TTC549 (cell line): ENCODE data around the gene PLCG2.
"Not testable (repeated sequence)": the region's sequence is repeated elsewhere in the genome, so short reads cannot be mapped to it uniquely, and the experiment has no call there.

Source experiments
- FAIRE-seq: peaks from 2 replicates; lab custom pipeline; 2012; peaks lifted over from hg19 to GRCh38; lab: Jason Lieb, UNC

The PLCG2 gene

DNA sequence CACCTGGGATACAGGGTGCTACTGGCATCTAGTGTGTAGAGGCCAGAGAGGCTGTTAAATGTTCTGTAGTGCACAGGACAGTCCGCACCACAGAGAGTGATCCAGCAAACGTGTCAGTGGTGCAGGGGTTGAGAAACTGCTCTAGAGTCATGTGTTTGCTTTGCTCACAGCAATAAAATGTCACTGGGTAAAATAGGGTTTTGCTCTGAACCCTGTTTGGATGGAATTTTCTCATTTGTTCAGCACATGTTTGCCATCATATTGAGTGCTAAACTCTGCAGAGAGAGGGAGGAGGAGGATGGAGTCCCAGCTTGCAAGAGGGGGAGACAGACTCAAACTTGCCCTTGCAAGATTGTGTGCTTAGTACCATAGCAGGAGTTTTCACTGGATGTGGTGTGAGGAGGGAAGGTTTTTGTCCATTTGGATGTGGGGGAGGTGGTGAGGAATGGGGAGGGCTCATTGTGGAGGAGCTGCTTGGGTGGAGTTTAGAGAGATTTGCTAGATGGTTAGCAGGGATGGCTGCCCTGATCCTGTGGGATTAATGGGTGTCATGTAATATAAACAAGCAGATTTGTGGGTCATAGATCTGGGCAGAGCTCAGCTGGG is 11.8 kb downstream of the PLCG2 start:
- no peak for FAIRE-seq

DNA sequence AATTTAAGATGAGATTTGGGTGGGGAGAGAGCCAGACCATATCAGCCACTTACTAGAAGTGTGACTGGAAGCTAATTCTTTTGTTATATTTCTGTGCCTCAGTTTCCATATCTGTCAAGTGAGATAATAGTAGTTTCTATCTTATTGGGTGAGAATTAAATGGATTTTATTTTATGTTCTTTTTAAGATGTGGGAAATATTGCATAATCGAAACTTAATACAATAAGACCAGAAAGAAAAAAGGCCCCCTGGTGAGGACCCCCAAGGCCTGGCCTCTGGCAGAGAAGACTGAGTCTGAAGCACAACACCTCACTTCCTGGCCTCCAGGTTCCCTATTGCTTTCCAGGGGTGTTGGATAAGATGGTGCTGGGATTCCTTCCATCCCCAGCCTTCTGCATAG is 13.7 kb downstream of the PLCG2 start:
- FAIRE-seq: no peak

DNA sequence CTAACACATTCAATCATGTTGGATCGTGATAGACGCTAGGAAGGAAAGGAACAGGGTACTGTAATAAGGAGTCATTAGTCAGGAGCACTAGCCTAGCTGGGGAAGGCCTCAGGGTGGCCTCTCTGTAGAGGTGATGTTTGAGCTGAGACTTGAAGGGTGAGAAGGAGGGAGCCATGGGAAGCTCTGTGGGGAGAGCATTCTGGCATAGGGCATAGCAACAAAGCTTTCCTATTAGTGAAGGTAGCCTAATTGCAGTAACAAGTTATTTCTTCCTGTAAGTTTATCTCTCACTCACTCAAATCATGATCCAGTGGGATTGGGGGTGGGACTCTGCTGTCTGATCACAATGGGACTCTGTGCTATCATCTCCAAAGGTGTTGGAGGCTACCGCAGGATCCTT is 16.1 kb downstream of the PLCG2 start:
- no peak for FAIRE-seq

DNA sequence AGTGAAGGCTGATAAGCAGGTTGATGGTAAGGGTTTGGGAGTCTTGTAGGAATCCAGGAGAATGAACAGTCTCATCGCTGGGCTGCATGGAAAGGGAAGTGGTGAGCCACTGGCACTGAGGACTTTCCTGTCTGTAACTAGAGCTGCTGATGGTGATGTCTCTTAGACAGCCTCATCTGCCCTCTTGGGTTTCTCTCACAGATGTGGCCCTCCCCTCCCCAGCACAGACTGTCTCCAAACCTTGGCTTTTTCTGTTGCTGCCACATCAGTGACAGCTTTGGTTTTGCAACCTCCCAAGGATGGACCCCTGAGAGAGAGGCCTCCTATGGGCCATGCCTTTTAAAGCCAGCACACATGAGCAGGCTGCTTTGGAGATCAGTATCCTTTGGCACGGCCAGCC is 16.9 kb downstream of the PLCG2 start:
- FAIRE-seq: no peak

DNA sequence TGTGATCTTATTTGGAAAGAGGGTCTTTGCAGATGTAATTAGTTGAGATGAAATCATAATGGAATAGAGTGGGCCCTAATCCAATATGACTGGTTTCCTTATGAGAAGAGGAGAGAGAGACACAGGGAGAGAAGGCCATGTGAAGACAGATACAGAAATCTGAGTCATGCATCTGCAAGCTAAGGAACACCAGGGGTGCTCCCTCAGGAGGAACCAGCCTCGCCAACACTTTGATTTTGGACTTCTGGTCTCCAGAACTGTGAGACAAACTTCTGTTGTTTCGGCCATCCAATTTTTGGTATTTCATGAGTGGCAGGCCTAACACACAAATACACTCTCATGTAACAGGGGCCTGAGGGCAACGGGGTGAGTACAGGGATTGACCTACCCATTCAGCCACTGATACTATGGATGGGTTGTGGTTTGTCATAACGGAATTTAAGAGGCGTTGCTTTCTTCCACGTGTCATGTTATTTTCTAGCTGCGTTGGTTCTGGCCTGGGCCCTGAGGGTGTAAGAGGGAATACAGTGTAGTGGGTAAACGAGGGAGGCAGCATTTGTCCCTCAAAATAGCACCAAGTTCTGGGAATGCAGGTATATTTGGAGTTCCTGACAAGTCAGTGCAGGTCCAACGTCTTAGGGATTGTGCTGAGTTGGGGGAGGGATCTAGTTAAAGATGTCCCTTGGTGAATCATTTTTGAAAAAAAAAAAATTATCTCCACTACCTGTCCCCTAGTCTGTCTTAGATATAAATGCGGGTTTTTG is 17.7 kb downstream of the PLCG2 start:
- FAIRE-seq: no peak

DNA sequence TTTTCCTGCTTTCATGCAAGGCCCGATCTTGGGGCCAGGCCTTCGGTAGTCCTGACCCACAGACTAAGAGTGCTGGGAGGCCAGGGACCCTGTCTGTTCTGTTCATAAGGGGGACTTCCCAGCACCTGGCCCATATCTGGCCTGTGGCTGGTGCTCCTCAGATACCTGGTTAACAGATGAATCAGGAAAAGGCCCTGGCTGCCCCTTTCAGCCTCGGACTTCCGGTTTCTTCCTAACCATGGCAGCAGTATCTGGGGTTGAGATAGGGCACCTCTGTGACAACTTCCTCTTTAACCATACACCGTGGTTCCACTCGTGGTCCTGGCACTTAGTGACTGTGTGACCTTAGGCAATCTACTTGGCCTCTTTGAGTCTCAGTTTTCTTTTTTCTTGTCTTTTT is 18.4 kb downstream of the PLCG2 start:
- FAIRE-seq: no peak

DNA sequence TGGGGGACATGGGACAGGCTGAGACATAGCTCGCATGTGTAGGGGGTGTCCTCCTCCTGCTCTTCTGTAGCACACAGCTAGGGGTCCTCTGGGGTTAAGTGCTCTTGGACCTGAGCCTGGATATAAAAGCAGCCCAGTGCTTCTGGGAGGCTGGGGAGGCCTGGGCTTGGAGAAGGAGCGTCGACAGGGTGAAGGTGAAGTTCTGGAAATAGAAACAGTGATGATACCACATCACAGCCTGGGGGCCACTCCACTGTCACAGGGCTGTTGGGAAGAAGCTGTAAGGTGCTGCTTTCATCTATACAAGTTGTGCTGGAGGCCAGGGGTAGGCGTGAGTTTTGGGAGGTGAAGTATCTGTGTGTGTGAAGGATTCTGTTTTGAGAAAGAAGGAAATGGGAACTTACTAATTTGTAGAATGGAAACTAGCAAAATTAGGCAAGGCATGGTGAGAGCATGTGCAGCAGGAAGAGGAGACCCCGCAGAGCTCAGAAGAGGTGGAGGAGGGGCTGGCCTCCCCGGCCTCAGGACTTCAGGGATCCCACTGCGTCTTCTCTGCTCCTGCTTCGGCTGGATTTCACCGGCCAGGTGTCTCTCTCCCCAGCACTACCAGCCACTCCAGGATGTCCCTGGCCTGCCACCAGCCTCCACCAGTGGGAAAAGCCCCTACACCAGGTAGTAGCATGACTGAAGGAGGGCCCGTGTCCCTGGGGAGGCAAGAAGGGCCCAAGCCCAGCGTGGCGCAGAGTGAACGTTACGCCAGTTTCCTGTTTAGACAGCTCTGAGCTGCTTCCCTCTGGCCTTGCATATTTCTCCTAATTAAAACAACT is 19.4 kb downstream of the PLCG2 start:
- FAIRE-seq: no peak

DNA sequence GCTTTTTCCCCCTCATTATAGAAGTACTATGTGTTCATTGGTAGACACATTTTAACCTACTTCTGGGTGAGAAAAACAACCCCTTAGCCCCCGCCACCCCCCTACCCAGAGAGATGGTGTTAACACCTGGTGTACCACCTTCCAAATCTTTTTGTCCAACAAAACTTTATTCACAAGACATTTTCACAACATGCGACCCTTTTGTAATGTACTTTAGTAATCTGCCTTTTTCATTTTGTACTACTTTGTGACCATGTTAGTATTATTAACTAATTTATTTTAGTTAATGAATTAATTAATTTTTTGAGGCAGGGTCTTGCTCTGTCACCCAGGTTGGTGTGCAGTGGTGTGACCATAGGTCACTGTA is 20.0 kb downstream of the PLCG2 start:
- FAIRE-seq: no peak

DNA sequence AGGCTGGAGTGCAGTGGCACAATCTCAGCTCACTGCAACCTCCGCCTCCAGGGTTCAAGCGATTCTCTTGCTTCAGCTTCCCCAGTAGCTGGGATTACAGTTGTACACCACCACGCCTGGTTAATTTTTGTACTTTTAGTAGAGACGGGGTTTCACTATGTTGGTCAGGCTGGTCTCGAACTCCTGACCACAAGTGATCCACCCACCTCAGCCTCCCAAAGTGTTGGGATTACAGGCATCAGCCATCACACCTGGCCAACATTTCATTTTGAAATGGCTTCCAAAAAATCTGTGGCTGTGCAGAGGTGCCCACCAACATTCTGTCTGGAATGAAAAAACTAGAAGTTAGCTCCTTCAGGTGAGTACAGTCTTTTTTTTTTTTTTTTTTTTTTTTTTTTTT is 22.6 kb downstream of the PLCG2 start:
- FAIRE-seq: not testable (repeated sequence)

DNA sequence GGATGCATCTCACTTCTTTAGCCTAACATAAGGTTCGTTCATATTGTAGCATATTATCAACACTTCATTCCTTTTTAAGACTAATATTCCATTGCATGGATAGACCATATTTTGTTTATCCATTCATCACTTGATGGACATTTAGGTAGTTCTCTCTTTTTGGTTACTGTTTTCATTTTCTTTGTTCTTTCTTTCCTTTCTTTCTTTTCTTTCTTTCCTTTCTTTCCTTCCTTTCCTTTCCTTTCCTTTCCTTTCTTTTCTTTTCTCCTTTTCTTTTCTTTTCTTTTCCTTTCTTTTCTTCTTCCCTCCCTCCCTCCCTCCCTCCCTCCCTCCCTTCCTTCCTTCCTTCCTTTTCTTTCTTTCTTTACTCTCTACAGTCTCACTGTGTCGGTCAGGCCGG is 24.2 kb downstream of the PLCG2 start:
- no peak for FAIRE-seq

DNA sequence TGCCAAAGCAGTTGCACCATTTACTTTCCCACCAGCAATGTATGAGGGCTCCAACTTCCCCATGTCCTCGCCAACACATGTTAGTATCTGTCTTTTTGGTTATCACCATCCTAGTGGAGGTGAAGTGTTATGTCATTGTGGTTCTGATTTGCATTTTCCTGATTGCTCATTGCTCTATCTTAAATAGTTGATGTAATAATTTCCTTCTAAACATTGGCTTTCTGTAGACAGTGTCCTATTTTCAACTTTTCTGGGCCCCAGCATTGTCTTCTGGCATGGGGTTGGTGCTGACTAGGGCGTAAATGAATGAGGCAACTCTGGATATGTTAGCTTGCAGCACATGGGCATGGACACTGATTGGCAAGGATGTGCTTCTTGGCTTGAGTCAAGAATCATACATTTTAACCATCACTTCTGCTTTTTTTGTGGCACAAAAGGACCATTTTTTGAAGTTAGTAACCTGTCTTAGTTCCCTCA is 25.1 kb downstream of the PLCG2 start:
- FAIRE-seq: no peak

DNA sequence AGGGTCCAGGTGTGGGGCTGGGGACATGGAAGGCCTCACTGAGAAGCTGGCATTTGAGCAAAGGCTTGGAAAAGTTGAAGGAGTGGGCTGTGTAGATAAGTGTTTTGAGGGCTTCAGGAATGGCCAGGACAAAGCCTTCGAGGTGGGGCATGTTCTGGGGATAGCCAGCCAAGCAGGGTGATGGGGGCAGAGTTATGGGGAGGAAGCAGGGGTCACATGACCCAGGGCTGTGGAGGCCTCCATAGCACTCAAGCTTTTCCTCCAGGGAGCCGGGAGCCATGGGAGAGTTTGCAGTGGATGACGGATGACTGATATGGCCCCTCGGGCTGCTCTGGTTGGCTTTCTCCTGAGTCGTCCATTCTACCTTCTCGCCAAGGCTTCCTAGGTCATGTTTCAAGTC is 27.6 kb downstream of the PLCG2 start:
- FAIRE-seq: no peak

DNA sequence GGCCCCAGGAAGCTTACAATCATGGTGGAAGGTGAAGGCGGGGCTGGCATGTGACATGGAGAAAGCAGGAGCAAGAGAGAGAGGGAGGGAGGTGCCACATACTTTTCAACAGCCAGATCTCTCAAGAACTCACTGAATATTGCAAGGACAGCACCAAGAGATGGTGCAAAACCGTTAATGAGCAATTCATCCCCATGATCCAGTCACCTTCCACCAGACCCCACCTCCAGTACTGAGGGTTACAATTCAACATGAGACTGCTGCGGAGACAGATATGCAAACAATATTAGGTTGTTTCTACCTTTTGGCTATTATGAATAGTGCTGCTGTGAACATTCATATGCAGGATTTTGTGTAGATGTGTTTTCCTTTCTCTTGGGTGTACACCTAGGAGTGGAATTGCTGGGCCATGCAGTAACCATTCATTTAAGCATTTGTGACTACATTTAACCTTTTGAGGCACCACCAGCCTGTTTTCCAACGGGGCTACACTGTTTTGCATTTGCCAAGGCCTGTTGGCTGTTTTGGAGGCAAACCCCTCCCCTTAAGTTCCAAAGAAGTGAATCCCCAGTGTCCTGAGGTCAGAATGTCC is 28.8 kb downstream of the PLCG2 start:
- no peak for FAIRE-seq

DNA sequence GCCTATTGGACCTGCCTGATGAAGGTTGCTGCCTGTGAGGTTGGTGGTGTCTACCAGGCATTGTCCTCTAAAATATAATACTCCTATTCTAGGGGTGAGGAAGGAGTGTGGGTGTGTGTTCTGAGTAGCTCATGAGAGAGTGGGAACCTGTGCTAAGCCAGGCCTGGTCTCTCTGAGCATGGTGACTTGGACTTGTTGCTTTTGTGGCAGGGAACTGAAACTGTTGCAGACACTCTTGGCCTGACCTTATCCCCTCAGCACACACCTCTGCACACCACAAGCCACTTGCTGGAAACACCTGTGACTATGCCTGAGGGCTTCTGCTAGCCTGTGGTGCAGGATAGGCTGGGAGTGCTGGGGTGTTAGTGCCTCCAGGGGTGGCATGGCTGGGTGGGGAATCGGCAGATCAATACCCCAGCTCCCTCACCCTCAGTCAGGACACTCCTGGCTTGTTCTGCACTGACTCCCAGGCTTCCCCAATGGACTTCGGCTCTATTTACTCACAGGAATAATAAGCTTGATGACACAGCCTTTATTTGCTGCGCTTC is 29.9 kb downstream of the PLCG2 start:
- no peak for FAIRE-seq

DNA sequence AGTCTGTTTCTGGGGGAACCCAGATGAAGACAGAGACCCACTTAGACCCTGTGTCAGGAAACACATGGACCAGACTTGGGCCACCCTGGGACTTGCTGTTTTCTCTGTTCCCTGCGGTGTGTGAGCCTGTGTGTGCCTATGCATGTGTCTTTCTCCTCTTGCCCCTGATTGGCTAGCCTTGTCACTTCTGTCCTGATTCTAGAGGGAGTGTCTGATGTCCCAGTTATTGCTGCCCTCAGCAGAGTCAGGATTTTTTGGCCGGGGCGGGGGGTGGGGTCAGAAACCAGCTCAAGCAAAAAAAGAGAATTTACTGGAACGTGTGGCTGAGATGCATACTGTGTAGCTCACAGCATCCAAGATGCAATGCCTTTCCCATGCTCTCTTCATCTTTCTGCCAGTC is 30.5 kb downstream of the PLCG2 start:
- no peak for FAIRE-seq

DNA sequence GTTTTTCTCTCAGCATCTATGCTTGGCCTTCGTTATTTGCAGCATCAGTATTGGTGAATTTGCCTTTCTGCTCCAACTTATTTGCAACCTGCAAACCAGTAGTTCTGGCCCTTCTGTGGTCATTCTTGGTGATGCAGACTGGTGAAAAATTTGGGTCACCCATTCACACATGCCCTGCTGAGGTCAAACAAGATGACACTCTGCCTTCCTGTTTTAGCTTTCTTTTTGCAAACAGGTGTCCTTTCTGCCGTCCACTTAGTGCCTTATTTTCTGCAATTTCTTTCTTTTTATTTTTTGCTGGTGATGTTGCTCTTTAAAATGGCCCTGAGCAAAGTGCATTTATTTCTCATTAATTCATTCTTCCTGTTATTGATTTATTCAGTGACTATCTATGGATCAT is 31.3 kb downstream of the PLCG2 start:
- no peak for FAIRE-seq

DNA sequence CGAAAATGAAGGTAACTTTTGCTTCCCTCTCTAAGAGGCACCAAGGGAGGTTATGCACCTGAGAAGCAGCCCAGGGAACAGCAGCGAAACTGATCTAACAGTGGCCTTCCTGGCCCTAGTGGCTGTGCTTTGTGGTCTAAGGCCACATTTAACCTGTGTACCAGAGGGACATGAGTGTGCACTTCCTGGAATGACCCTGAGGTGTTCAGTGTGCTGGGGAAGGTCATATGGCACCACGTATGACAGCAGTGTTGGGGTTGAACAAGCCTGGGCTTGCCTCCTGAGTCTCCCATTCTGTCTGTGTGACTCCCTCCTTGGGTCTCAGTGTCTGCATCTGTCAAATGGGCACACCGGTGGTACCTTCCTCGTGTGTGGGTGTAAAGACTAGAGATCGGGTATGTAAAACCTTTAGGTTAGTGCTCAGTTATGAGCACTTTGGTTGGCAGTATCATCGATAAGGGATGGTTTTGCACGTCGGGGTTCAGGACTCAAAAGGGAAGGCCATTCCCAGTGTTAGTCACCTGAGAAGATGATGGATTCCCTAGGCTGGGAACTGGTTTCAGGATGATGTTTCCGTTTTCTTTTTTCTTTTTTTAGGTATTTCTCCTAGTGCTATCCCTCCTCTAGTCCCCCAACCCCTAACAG is 31.9 kb downstream of the PLCG2 start:
- no peak for FAIRE-seq

DNA sequence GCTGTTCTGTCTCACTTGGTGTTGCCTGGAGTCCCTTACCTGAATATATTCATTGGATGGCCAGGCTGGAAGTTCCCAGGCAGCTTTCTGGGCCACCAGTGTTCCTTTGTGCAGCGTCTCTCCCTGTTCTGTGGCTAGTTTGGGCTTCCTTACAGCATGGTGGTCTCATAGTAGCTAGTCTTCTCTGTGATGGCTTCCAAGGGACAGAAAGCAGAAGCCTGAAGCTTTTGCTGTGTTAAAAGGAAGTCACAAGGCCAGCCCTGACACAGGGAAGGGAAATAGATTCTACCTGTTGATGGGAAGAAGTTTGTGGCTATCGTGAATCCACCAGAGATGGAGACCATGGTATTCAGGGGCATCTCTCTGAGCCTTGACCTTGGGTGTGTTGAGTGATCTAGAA is 34.6 kb downstream of the PLCG2 start:
- FAIRE-seq: no peak

DNA sequence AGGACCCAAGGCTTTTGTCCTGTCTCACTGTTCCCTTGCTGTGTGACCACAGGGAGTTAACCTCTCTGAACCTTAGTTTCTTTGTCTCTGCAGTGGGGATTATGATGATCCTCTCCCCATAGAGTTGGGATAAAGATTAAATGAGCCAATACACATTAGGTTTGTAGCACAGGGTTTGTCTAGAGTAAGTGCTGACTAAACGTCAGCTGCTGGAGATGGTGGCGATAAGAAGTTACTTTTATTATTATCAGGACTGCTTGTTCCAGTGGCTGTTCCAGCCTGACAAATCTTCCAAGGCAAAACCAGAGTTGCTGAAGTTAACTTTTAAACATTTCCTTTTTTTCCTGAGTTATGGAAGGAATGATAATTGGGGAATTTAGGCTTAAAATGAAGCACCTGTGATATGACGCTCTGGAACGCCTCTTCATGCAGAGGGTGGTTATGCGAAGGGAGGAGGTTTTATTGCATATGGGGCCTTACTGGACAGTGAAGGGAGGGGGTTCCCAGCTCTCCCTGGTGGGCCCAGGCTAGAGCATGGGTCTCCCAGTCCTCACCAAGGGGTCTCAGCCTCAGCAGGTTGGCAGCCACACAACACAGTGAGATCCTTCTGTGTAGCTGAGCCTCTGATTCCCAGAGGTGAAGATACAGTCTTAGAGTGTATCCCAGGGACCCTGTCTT is 35.8 kb downstream of the PLCG2 start:
- FAIRE-seq: no peak

DNA sequence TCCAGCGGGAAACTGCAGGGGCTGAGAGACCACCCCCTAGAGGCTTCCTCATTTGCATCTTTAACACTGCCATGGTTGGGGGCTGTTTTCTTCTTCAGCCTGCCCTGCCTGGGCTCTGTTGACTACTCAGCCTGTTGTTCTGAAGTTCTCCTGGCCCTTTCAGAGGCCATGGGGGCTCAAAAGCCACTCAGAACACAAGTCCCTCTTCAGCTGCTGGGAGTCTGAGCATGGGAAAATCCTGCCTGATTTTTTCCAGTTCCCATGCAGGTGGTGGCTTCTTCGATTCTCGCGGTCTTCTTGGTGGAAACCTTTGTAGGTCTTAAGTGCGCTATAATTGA is 36.3 kb downstream of the PLCG2 start:
- FAIRE-seq: no peak

DNA sequence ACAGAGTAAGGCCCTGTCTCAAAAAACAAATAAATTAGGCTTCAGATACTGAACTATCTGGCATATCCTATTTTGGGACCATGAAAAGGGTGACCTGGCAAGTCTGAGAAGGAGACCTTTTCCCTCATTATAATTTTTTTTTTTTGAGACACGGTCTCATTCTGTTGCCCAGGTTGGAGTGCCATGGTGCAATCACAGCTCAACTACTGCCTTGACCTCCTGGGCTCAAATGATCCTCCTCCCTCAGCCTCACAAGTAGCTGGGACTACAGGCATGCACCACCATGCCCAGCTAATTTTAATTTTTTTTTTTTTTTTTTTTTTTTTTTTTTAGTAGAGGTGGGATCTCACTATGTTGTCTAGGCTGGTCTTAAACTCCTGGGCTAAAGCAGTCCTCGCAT is 37.3 kb downstream of the PLCG2 start:
- no peak for FAIRE-seq

DNA sequence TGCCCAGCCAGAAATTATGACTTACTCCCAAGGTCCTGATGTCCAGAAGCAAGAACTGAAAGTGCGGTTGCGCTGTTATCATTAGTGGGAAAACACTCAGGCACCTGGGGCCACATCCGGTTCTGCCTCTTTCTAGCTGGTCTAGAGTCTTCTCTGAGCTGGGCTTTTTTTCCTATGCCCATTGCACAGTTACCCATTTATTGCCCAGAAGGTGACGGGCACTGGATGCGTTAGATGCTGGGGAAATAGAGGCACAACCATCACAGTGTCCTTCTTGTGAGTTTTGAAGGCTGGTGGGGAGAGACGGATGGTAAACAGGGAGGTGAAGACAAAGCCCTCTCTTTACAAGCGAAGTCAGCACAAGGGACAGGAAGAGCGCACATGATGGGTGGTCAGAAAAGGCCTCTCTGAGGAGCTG is 37.7 kb downstream of the PLCG2 start:
- FAIRE-seq: no peak
